Measurements from ENCODE around the gene PI4KA. TPM values are rescaled to one million over a fixed set of nuclear protein-coding genes. Genes with fewer than 3 reads are reported as not detected.

The PI4KA gene
- total RNA-seq, 2 experiments from 2014 or later, result 85.8 to 100 TPM

GRCh38 chr22:20786048-20786447 is 72.6 kb downstream of the PI4KA start:
- Mint-ChIP-seq H3K4me1 (peaks cover 8% of the 10 kb centered on the region), H3K4me3 (no peak overlapping the region), H3K27ac (no peak overlapping the region), H3K36me3 (ENCODE audit: low read depth) (peaks cover 22% of the 10 kb centered on the region), H3K27me3 (no peaks in the 10 kb centered on the region), H3K9me3 (no peaks in the 10 kb centered on the region)
- ChIA-PET POLR2A (no interaction called here), CTCF (interaction anchor here (0.6 kb wide), 1 partner anchor 817 kb away, joined by 3 read pairs; no protein-coding TSS in a partner anchor)
- DNase-seq, result no peak

- peaks cover 16% of the 10 kb centered on the region for H3K36me3 Mint-ChIP-seq (ENCODE audit: low read depth)
- H3K4me1 Mint-ChIP-seq, result peaks cover 11% of the 10 kb centered on the region
- DNase-seq, result no peak
- no peak overlapping the region for H3K27ac Mint-ChIP-seq
- H3K9me3 Mint-ChIP-seq, result no peaks in the 10 kb centered on the region
- no peaks in the 10 kb centered on the region for H3K27me3 Mint-ChIP-seq
- POLR2A ChIA-PET, result interaction anchor here (1.6 kb wide), 1 partner anchor 11 kb away, joined by 5 read pairs; the partner anchor contains the start of gene SERPIND1
- no peak overlapping the region for H3K4me3 Mint-ChIP-seq
- CTCF ChIA-PET, result interaction anchor here (0.8 to 2.0 kb wide), 4 partner anchors 10 to 237 kb away, joined by 3 to 5 read pairs (median 4); no protein-coding TSS in a partner anchor
These were observed 73.2 kb downstream of the PI4KA start for GRCh38 chr22:20785415-20785814.

DNA sequence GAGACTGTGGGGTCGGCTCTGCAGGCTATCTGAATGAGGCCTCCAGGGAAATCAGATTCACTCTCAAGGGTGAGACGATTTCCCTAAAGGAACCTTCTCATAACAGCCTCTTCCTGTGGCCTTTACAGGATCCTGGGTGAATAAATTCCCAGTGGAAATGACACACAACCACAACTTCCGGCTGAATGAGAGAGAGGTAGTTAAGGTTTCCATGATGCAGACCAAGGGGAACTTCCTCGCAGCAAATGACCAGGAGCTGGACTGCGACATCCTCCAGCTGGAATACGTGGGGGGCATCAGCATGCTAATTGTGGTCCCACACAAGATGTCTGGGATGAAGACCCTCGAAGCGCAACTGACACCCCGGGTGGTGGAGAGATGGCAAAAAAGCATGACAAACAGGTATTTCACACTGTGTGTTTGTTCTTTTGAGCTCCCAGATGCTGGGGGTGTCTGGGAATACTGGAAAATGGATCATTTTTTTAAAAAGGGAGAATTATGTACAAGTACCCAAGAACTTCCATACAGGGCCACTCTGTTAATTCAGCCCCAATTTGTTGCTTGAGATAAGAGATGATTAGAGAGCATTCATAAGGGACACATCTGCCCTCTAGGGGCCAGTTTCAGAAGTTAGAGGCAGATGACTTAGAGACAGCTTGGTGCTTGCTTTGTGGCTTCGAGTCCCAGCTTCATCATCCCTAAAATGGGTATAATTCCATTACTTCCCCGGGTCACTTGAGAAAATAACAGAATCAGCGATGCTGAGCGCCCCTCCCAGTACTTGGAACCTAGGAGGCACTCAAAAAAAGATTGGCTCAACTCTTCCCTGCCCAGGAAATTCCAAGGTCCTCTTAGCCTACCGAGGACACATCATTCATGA is 74.5 kb downstream of the PI4KA start:
- Mint-ChIP-seq H3K27ac (no peak overlapping the region), H3K27me3 (no peaks in the 10 kb centered on the region), H3K4me1 (peaks cover 11% of the 10 kb centered on the region), H3K4me3 (no peak overlapping the region), H3K9me3 (no peaks in the 10 kb centered on the region), H3K36me3 (ENCODE audit: low read depth) (peaks cover 20% of the 10 kb centered on the region)
- CTCF ChIA-PET, result interaction anchor here (0.5 to 2.1 kb wide), 15 partner anchors 8 to 263 kb away, joined by 3 to 10 read pairs (median 4); partner anchors contain the start of gene SERPIND1
- POLR2A ChIA-PET, result interaction anchor here (1.6 kb wide), 1 partner anchor 10 kb away, joined by 5 read pairs; the partner anchor contains the start of gene SERPIND1
- peak; percentile 47 for DNase-seq

DNA sequence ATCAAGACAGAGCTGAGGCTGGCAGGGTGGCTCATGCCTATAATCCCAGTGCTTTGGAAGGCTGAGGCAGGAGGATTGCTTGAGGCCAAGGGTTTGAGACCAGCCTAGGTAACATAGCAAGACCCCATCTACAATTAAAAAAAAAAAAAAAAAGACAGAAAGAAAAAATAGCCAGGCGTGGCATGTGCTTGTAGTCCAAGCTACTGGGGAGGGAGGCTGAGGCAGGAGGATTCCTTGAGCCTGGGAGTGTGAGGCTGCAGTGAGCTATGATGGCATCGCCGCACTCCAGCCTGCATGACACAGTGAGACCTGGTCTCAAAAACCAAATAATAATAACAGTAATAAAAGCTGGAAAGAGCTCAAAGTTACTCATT is 75.3 kb downstream of the PI4KA start:
- Mint-ChIP-seq H3K27ac (no peak overlapping the region), H3K9me3 (no peaks in the 10 kb centered on the region)
- POLR2A ChIA-PET, result no interaction called here

DNA sequence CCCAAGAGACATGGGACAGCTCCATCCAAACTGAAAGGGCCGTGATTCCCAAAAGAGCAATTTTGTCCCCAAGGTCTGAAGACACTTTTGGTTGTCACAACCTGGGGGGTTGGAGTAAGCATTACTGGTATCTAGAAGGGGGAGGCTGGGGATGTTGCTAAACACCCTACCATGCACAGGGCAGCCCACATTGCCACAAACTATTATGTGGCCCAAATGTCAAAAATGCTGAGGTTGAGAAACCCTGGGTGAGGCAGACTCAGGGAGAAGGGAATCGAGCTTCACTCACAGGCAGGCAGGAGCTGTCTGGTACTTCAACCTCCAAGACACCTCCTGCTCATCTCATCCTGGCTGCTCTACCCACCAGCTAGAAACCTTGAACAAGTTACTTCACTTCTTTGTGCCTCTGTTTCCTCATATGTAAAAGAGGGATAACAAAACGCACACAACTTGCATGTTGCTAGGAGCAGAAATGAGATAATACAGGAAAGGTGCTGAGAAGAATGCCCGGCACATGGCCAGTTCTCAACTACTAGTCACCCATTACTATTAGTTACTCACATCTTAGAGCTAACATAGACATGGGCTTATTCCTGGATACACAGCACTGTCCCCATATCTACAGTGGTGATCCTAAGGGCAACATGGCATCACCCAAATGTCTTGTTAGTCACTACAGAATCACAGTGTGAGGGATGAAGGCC is 75.9 kb downstream of the PI4KA start:
- H3K9me3 Mint-ChIP-seq, result no peaks in the 10 kb centered on the region
- DNase-seq, result no peak
- POLR2A ChIA-PET, result no interaction called here
- peaks cover 18% of the 10 kb centered on the region for H3K36me3 Mint-ChIP-seq (ENCODE audit: low read depth)
- CTCF ChIA-PET, result interaction anchor here (0.5 to 2.1 kb wide), 7 partner anchors 9 to 1716 kb away, joined by 3 to 10 read pairs (median 4); partner anchors contain the start of gene SERPIND1
- no peak overlapping the region for H3K27ac Mint-ChIP-seq
- no peak overlapping the region for H3K4me3 Mint-ChIP-seq
- H3K27me3 Mint-ChIP-seq, result no peaks in the 10 kb centered on the region
- peaks cover 18% of the 10 kb centered on the region for H3K4me1 Mint-ChIP-seq

More for the DNA sequence above, 75.3 kb downstream of the PI4KA start:
- Mint-ChIP-seq H3K27me3 (no peaks in the 10 kb centered on the region), H3K4me3 (no peak overlapping the region), H3K36me3 (ENCODE audit: low read depth) (peaks cover 18% of the 10 kb centered on the region), H3K4me1 (peaks cover 15% of the 10 kb centered on the region)
- CTCF ChIA-PET, result interaction anchor here (0.5 to 2.1 kb wide), 8 partner anchors 9 to 1716 kb away, joined by 3 to 10 read pairs (median 4); partner anchors contain the start of gene SERPIND1
- no peak for DNase-seq

DNA sequence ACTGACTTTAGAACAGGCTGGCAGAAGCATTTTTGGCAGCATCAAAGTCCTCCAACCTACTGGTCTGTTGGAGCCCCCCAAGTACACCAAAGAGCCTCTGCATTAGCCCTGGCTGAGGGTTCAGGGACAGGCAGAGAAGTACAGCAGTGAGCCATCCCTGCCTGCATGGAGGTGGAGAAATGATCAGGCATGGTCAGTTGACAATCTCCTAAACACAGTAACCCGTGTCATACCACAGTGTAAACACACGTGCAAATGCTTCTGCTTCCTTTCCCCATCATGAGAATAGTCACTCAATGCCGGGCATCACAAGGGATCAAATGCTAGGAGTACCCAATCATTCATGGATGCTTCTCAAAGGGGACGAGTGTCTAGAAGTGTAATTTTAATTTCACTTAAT is 76.5 kb downstream of the PI4KA start:
- Mint-ChIP-seq H3K4me1 (peaks cover 22% of the 10 kb centered on the region), H3K36me3 (ENCODE audit: low read depth) (peaks cover 20% of the 10 kb centered on the region), H3K27ac (no peak overlapping the region), H3K27me3 (no peaks in the 10 kb centered on the region), H3K9me3 (no peaks in the 10 kb centered on the region), H3K4me3 (no peak overlapping the region)
- no peak for DNase-seq
- CTCF ChIA-PET, result no interaction called here
- POLR2A ChIA-PET, result no interaction called here

GRCh38 chr22:20781272-20781990 is 77.2 kb downstream of the PI4KA start:
- Mint-ChIP-seq H3K36me3 (ENCODE audit: low read depth) (peaks cover 16% of the 10 kb centered on the region), H3K9me3 (no peaks in the 10 kb centered on the region), H3K27ac (peak overlapping the region; percentile 10), H3K4me3 (no peak overlapping the region), H3K4me1 (peaks cover 22% of the 10 kb centered on the region), H3K27me3 (no peaks in the 10 kb centered on the region)
- CTCF ChIA-PET, result no interaction called here
- peak; percentile 18 for DNase-seq
- POLR2A ChIA-PET, result no interaction called here

GRCh38 chr22:20779818-20780158 is 78.8 kb downstream of the PI4KA start:
- ChIA-PET CTCF (no interaction called here), POLR2A (no interaction called here)
- DNase-seq, result no peak
- Mint-ChIP-seq H3K4me3 (no peak overlapping the region), H3K4me1 (peaks cover 22% of the 10 kb centered on the region), H3K27ac (no peak overlapping the region), H3K27me3 (no peaks in the 10 kb centered on the region), H3K9me3 (no peaks in the 10 kb centered on the region), H3K36me3 (ENCODE audit: low read depth) (peaks cover 14% of the 10 kb centered on the region)

DNA sequence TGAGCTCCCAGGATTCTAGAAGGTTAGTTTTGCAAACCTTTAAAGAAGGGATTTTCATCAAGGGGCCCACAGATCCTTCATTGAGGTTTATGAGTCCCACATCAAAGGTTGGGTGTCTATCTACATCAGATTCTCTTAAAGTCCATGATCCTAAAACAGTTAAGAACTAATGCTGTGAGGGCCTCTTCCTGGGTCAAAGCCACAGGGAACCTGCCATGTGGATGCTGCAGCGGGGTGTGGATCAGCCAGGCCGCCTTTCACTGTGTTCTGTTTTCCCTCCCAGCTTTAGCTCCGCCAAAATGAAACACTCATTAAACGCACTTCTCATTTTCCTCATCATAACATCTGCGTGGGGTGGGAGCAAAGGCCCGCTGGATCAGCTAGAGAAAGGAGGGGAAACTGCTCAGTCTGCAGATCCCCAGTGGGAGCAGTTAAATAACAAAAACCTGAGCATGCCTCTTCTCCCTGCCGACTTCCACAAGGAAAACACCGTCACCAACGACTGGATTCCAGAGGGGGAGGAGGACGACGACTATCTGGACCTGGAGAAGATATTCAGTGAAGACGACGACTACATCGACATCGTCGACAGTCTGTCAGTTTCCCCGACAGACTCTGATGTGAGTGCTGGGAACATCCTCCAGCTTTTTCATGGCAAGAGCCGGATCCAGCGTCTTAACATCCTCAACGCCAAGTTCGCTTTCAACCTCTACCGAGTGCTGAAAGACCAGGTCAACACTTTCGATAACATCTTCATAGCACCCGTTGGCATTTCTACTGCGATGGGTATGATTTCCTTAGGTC is 79.4 kb downstream of the PI4KA start:
- Mint-ChIP-seq H3K27me3 (no peaks in the 10 kb centered on the region), H3K36me3 (ENCODE audit: low read depth) (peaks cover 14% of the 10 kb centered on the region), H3K9me3 (no peaks in the 10 kb centered on the region), H3K4me1 (peaks cover 22% of the 10 kb centered on the region), H3K27ac (peak overlapping the region; percentile 0), H3K4me3 (no peak overlapping the region)
- DNase-seq, result no peak
- ChIA-PET POLR2A (no interaction called here), CTCF (no interaction called here)

GRCh38 chr22:20777420-20778177 is 81.0 kb downstream of the PI4KA start:
- DNase-seq, result no peak

DNA sequence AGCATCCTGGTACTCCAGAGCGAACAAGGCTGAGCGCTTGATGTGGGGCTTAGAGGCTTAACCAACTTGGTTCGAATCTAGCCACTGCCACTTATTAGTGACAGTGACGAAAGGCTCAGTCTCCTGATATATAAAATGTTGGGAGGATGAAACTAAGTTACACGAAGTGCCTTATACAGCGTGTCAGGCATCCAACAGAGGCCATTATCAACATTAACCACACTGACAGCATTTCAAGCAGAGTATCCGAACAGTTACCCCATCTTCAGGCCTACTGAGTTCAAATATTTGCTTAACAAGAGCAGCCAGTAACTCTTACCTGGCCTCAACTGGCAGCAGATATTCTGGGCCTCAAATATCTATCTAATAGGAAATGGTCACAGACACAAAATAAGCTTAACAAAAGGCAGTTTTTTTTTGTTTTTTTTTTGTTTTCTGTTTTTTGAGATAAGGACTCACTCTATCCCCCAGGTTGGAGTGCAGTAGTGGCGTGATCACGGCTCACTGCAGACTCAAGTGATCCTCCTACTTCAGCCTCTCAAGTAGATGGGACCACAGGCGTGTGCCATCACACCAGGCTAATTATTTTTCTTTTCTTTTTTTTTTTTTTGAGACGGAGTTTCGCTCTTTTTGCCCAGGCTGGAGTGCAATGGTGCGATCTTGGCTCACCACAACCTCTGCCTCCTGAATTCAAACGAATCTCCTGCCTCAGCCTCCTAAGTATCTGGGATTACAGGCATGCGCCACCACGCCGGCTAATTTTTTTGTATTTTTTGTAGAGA is 81.8 kb downstream of the PI4KA start:
- no peak overlapping the region for H3K27ac Mint-ChIP-seq
- no peak overlapping the region for H3K4me3 Mint-ChIP-seq
- POLR2A ChIA-PET, result no interaction called here
- peaks cover 10% of the 10 kb centered on the region for H3K36me3 Mint-ChIP-seq (ENCODE audit: low read depth)
- H3K4me1 Mint-ChIP-seq, result peaks cover 20% of the 10 kb centered on the region
- CTCF ChIA-PET, result no interaction called here
- H3K27me3 Mint-ChIP-seq, result no peaks in the 10 kb centered on the region
- no peaks in the 10 kb centered on the region for H3K9me3 Mint-ChIP-seq
- no peak for DNase-seq

More at GRCh38 chr22:20777420-20778177, 81.0 kb downstream of the PI4KA start:
- H3K27ac Mint-ChIP-seq, result no peak overlapping the region
- H3K27me3 Mint-ChIP-seq, result no peaks in the 10 kb centered on the region
- no peak overlapping the region for H3K4me3 Mint-ChIP-seq
- peaks cover 21% of the 10 kb centered on the region for H3K4me1 Mint-ChIP-seq
- CTCF ChIA-PET, result interaction anchor here (1.1 kb wide), 1 partner anchor 16 kb away, joined by 3 read pairs; no protein-coding TSS in a partner anchor
- POLR2A ChIA-PET, result no interaction called here
- H3K36me3 Mint-ChIP-seq (ENCODE audit: low read depth), result peaks cover 10% of the 10 kb centered on the region
- no peaks in the 10 kb centered on the region for H3K9me3 Mint-ChIP-seq
